AG10803 (cell line): ENCODE results near the gene HIF1A.

Experiments used
- DNase-seq: peaks from one replicate; pipeline ENCODE4 v3.0.0; 2010; ENCODE audit warnings: low read depth
- H3K4me3 ChIP-seq: 2 replicates; pipeline ENCODE4 v1.5.1; 2011; ENCODE audit warnings: mild to moderate bottlenecking, low read length, control low read depth
- CTCF ChIP-seq: conservative IDR thresholded peaks from 2 replicates; pipeline ENCODE4 v1.5.1; 2011; ENCODE audit warnings: mild to moderate bottlenecking, low read length, control low read depth, inconsistent platforms

The HIF1A gene

GRCh38 chr14:61661471-61662400 is 33.6 kb upstream of the HIF1A start:
- no peak for TF ChIP-seq CTCF
- DNase-seq: peak; percentile 49
- no peak overlapping the region for H3K4me3 ChIP-seq

- peak; percentile 46 for DNase-seq
- no peak for TF ChIP-seq CTCF
- H3K4me3 ChIP-seq: no peak overlapping the region
Measured at GRCh38 chr14:61662437-61663311, 32.6 kb upstream of the HIF1A start.

GRCh38 chr14:61663312-61663979 is 31.9 kb upstream of the HIF1A start:
- no peak for TF ChIP-seq CTCF
- no peak overlapping the region for H3K4me3 ChIP-seq
- DNase-seq: no peak

GRCh38 chr14:61668282-61668681 is 27.0 kb upstream of the HIF1A start:
- no peak overlapping the region for H3K4me3 ChIP-seq
- no peak for TF ChIP-seq CTCF
- no peak for DNase-seq

GRCh38 chr14:61670576-61670975 is 24.7 kb upstream of the HIF1A start:
- DNase-seq: no peak
- no peak overlapping the region for H3K4me3 ChIP-seq
- no peak for TF ChIP-seq CTCF

- TF ChIP-seq CTCF: no peak
- no peak overlapping the region for H3K4me3 ChIP-seq
- DNase-seq: no peak
Measured at GRCh38 chr14:61671082-61671481, 24.2 kb upstream of the HIF1A start.
